Nephron progenitor cell (in vitro differentiated cells): ENCODE data around the gene MND1.

ENCODE experiments used
- DNase-seq: peaks from one replicate; pipeline ENCODE4 v3.0.0; 2021
- H3K27ac Mint-ChIP-seq: 2 replicates; pipeline ENCODE4 v1.8.0; 2021; ENCODE audit warnings: mild to moderate bottlenecking, moderate library complexity, mixed read lengths
- H3K27me3 Mint-ChIP-seq: 2 replicates; pipeline ENCODE4 v1.8.0; 2021; ENCODE audit warnings: mild to moderate bottlenecking, low read depth, mixed read lengths; ENCODE audit not compliant: poor library complexity
- H3K36me3 Mint-ChIP-seq: 2 replicates; pipeline ENCODE4 v1.8.0; 2021; ENCODE audit warnings: low read depth, mixed read lengths
- H3K4me1 Mint-ChIP-seq: 2 replicates; pipeline ENCODE4 v1.8.0; 2021; ENCODE audit warnings: mixed read lengths
- H3K4me3 Mint-ChIP-seq: 2 replicates; pipeline ENCODE4 v1.8.0; 2021; ENCODE audit warnings: mild to moderate bottlenecking, moderate library complexity, mixed read lengths
- H3K9me3 Mint-ChIP-seq: 2 replicates; pipeline ENCODE4 v1.8.0; 2021; ENCODE audit warnings: mild to moderate bottlenecking, moderate library complexity, mixed read lengths
- TF ChIP-seq, protein P1 (sequence below): fragments of 200-600 bp; sonication (generic); IDR thresholded peaks from 2 replicates; pipeline ENCODE4 v1.5.0; 2021; ENCODE audit warnings: antibody characterized with exemption

Gene MND1

GRCh38 chr4:153398713-153399112, 54.2 kb downstream of the MND1 start:
- no peak overlapping the region for H3K4me3 Mint-ChIP-seq
- peaks cover 3% of the 10 kb centered on the region for H3K9me3 Mint-ChIP-seq
- peaks cover 19% of the 10 kb centered on the region for H3K36me3 Mint-ChIP-seq
- TF ChIP-seq, protein P1, sequence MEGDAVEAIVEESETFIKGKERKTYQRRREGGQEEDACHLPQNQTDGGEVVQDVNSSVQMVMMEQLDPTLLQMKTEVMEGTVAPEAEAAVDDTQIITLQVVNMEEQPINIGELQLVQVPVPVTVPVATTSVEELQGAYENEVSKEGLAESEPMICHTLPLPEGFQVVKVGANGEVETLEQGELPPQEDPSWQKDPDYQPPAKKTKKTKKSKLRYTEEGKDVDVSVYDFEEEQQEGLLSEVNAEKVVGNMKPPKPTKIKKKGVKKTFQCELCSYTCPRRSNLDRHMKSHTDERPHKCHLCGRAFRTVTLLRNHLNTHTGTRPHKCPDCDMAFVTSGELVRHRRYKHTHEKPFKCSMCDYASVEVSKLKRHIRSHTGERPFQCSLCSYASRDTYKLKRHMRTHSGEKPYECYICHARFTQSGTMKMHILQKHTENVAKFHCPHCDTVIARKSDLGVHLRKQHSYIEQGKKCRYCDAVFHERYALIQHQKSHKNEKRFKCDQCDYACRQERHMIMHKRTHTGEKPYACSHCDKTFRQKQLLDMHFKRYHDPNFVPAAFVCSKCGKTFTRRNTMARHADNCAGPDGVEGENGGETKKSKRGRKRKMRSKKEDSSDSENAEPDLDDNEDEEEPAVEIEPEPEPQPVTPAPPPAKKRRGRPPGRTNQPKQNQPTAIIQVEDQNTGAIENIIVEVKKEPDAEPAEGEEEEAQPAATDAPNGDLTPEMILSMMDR: no peak
- no peak overlapping the region for H3K27ac Mint-ChIP-seq
- DNase-seq: no peak
- no peaks in the 10 kb centered on the region for H3K4me1 Mint-ChIP-seq
- no peaks in the 10 kb centered on the region for H3K27me3 Mint-ChIP-seq

- Mint-ChIP-seq H3K4me1 (no peaks in the 10 kb centered on the region), H3K27me3 (no peaks in the 10 kb centered on the region), H3K27ac (peak overlapping the region; percentile 37), H3K4me3 (no peak overlapping the region), H3K9me3 (peaks cover 3% of the 10 kb centered on the region), H3K36me3 (peaks cover 19% of the 10 kb centered on the region)
- no peak for DNase-seq
- TF ChIP-seq, protein P1: no peak
These were observed 54.9 kb downstream of the MND1 start for GRCh38 chr4:153399358-153399757.

DNA sequence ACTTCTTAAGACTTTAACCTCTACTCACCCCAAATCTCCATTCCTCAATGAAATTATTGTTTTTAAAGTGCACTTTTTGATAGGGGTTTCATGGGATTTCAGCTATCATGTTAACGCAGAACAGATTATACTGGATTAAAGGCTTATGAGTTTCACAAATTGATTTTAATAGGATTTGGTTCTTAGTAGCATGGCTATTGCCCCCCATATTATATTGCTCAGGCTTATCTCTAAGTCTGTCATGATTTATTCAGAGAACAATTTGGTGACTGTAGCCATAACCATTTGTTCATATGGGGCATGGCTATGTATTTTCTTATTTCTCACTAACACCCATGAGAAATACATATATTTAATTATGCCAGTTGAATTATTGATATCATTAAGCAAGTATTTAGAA, 57.0 kb downstream of the MND1 start:
- Mint-ChIP-seq H3K9me3 (peaks cover 13% of the 10 kb centered on the region), H3K27ac (no peak overlapping the region), H3K4me1 (no peaks in the 10 kb centered on the region), H3K4me3 (no peak overlapping the region), H3K27me3 (no peaks in the 10 kb centered on the region), H3K36me3 (peaks cover 41% of the 10 kb centered on the region)
- DNase-seq: no peak
- TF ChIP-seq, protein P1: no peak

GRCh38 chr4:153402366-153402765, 57.9 kb downstream of the MND1 start:
- H3K4me3 Mint-ChIP-seq: no peak overlapping the region
- H3K4me1 Mint-ChIP-seq: no peaks in the 10 kb centered on the region
- DNase-seq: no peak
- peaks cover 46% of the 10 kb centered on the region for H3K36me3 Mint-ChIP-seq
- TF ChIP-seq, protein P1: no peak
- H3K27me3 Mint-ChIP-seq: no peaks in the 10 kb centered on the region
- H3K27ac Mint-ChIP-seq: no peak overlapping the region
- H3K9me3 Mint-ChIP-seq: peaks cover 16% of the 10 kb centered on the region

DNA sequence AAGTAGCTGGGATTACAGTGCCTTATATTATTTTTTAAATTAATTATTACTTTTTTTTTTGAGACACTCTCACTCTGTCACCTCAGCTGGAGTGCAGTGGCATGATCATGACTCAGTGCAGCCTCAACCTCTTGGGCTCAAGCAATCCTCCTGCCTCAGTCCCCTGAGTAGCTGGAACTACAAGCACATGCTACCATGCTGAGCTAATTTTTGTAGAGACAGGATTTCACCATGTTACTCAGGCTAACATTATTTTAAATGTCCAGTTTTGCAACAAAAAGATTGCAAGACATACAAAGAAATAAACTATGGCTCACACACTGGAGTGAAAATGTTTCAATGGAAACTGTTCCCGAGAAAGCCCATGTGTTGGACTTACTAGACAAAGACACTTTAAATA, 59.2 kb downstream of the MND1 start:
- TF ChIP-seq, protein P1: no peak
- H3K4me1 Mint-ChIP-seq: no peaks in the 10 kb centered on the region
- H3K4me3 Mint-ChIP-seq: no peak overlapping the region
- H3K36me3 Mint-ChIP-seq: peaks cover 51% of the 10 kb centered on the region
- H3K27me3 Mint-ChIP-seq: no peaks in the 10 kb centered on the region
- H3K9me3 Mint-ChIP-seq: peaks cover 16% of the 10 kb centered on the region
- no peak overlapping the region for H3K27ac Mint-ChIP-seq
- DNase-seq: no peak

DNA sequence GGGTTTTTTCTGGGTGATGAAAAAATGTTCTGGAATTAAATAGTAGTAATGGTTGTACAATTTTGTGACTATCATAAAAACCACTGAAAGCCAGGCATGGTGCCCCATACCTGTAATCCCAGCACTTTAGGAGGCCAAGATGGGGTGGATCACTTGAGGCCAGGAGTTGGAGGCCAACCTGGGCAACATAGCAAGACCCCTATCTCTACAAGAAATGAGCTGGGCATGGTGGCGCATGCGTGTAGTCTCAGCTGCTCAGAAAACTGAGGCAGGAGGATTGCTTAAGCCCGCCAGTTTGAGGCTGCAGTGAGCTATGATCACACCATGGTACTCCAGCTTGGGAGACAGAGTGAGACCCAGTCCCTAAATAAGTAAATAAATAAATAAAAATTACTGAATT, 63.4 kb downstream of the MND1 start:
- H3K4me3 Mint-ChIP-seq: no peak overlapping the region
- peaks cover 16% of the 10 kb centered on the region for H3K9me3 Mint-ChIP-seq
- TF ChIP-seq, protein P1: no peak
- H3K27me3 Mint-ChIP-seq: no peaks in the 10 kb centered on the region
- no peak overlapping the region for H3K27ac Mint-ChIP-seq
- peaks cover 8% of the 10 kb centered on the region for H3K4me1 Mint-ChIP-seq
- H3K36me3 Mint-ChIP-seq: peaks cover 55% of the 10 kb centered on the region
- DNase-seq: no peak
